ENCODE data around the gene CUEDC1.

Gene CUEDC1

DNA sequence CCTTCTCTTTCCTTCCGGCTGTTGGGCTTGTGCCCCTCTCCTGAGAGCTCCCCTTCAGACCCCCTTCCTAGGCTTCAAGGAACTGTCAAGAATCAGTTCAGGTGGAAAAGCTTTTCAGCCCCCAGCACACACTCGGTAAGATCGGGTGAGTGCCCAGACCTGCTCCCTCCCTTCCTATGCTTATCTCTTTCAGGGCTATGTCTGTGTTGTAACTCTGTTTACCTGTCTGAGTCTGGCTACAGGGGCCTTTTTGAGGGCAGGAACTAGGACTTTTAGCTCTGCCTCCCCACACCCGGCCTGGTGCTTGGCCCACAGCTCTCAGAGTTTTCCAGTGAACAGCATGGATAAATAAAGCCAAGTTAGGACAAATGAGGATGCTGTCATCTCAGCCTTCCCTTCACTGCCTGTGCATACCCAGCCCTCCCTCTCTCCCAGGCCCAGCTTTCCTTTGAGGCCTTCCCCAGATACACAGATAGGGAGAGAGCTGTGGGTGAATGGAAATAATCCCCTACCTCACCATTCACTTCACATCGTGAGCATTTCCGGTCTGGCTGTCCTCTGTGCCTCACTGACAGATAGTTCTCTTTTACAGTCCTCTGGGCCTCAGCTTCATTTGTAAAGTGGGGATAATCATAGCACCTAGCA lies 99.7 kb downstream of the CUEDC1 start:
- peaks cover 12% of the 10 kb centered on the region for H3K4me1 ChIP-seq (ENCODE audit: low read length)
- no peak overlapping the region for H3K4me3 ChIP-seq (ENCODE audit: low read length)
- no peak overlapping the region for H3K9ac ChIP-seq (ENCODE audit: low read length)
- H2AFZ ChIP-seq (ENCODE audit: low read depth, low read length): no peak overlapping the region
- H3K9me3 ChIP-seq (ENCODE audit: insufficient read depth, low read length): no peaks in the 10 kb centered on the region
- H3K4me2 ChIP-seq (ENCODE audit: low read length): no peak overlapping the region
- TF ChIP-seq EZH2phosphoT487 (IDR thresholded peaks at IDR 0.05; ENCODE audit: low read depth): no peak
- no peaks in the 10 kb centered on the region for H4K20me1 ChIP-seq (ENCODE audit: insufficient read depth, low read length)
- no peak overlapping the region for H3K27ac ChIP-seq (ENCODE audit: low read length)
- H3K27me3 ChIP-seq (ENCODE audit: low read depth, low read length): peaks cover 13% of the 10 kb centered on the region
- H3K36me3 ChIP-seq (replicated peaks; ENCODE audit: low read depth, low read length): no peaks in the 10 kb centered on the region
- H3K79me2 ChIP-seq (ENCODE audit: low read length): peaks cover 8% of the 10 kb centered on the region

DNA sequence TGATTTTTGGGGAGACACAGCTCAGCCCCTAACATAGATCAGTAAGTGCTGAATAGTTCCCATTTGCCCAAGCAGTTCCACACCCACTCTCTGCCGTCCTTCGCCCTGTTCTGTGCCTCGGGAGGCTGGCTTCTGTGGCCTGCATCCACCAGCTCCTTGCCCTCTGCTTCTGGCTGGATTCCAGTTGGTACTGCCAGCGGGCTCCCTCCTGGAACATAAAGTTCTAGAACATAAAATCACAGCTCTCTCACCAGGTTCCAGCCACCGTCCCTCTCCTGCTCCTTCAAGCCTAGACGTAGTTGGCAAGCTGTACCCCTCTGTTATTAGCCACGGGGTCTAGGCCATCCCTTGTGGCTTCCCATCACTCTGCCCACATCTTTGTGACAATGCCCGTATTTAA lies 101.5 kb downstream of the CUEDC1 start:
- Histone ChIP-seq H3K9me3 (ENCODE audit: insufficient read depth, low read length) (no peaks in the 10 kb centered on the region), H3K36me3 (replicated peaks; ENCODE audit: low read depth, low read length) (peaks cover 1% of the 10 kb centered on the region), H3K27ac (ENCODE audit: low read length) (no peak overlapping the region), H2AFZ (ENCODE audit: low read depth, low read length) (no peak overlapping the region), H3K79me2 (ENCODE audit: low read length) (peaks cover 24% of the 10 kb centered on the region), H3K27me3 (ENCODE audit: low read depth, low read length) (peaks cover 2% of the 10 kb centered on the region; the same call in 1 of the 2 replicates), H3K9ac (ENCODE audit: low read length) (no peak overlapping the region), H3K4me1 (ENCODE audit: low read length) (peaks cover 15% of the 10 kb centered on the region), H3K4me3 (ENCODE audit: low read length) (no peak overlapping the region), H3K4me2 (ENCODE audit: low read length) (no peak overlapping the region), H4K20me1 (ENCODE audit: insufficient read depth, low read length) (no peaks in the 10 kb centered on the region)
- no peak for TF ChIP-seq EZH2phosphoT487 (IDR thresholded peaks at IDR 0.05; ENCODE audit: low read depth)
- TF ChIP-seq, protein P1, sequence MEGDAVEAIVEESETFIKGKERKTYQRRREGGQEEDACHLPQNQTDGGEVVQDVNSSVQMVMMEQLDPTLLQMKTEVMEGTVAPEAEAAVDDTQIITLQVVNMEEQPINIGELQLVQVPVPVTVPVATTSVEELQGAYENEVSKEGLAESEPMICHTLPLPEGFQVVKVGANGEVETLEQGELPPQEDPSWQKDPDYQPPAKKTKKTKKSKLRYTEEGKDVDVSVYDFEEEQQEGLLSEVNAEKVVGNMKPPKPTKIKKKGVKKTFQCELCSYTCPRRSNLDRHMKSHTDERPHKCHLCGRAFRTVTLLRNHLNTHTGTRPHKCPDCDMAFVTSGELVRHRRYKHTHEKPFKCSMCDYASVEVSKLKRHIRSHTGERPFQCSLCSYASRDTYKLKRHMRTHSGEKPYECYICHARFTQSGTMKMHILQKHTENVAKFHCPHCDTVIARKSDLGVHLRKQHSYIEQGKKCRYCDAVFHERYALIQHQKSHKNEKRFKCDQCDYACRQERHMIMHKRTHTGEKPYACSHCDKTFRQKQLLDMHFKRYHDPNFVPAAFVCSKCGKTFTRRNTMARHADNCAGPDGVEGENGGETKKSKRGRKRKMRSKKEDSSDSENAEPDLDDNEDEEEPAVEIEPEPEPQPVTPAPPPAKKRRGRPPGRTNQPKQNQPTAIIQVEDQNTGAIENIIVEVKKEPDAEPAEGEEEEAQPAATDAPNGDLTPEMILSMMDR (IDR thresholded peaks at IDR 0.05; ENCODE audit: low read depth, low read length): no peak

DNA sequence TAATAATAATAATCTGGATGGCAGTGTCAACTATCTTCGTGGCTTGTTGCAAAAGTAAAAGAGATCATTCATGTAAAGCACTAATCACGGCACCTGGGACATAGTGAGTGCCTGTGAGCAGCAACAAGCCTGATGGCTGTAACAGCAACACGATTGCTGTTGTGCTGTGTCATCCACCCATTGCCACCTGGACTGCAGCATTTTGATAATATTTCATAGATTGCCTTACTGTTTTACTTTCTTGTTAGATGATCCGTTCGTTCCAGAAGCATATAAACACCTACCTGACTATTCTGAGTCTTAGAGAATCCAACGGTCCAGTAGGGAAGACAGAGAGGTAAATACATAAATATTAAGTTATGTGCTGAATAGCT lies 102.3 kb downstream of the CUEDC1 start:
- TF ChIP-seq, protein P1 (IDR thresholded peaks at IDR 0.05; ENCODE audit: low read depth, low read length): no peak
- TF ChIP-seq EZH2phosphoT487 (IDR thresholded peaks at IDR 0.05; ENCODE audit: low read depth): no peak
- Histone ChIP-seq H3K27me3 (ENCODE audit: low read depth, low read length) (no peaks in the 10 kb centered on the region), H4K20me1 (ENCODE audit: insufficient read depth, low read length) (no peaks in the 10 kb centered on the region), H3K9me3 (ENCODE audit: insufficient read depth, low read length) (no peaks in the 10 kb centered on the region), H3K27ac (ENCODE audit: low read length) (no peak overlapping the region), H3K36me3 (replicated peaks; ENCODE audit: low read depth, low read length) (peaks cover 4% of the 10 kb centered on the region), H3K4me3 (ENCODE audit: low read length) (no peak overlapping the region), H3K79me2 (ENCODE audit: low read length) (peaks cover 31% of the 10 kb centered on the region), H3K9ac (ENCODE audit: low read length) (no peak overlapping the region), H2AFZ (ENCODE audit: low read depth, low read length) (no peak overlapping the region), H3K4me2 (ENCODE audit: low read length) (no peak overlapping the region), H3K4me1 (ENCODE audit: low read length) (peaks cover 14% of the 10 kb centered on the region)

- peaks cover 14% of the 10 kb centered on the region for H3K4me1 ChIP-seq (ENCODE audit: low read length)
- H3K9me3 ChIP-seq (ENCODE audit: insufficient read depth, low read length): no peaks in the 10 kb centered on the region
- peaks cover 35% of the 10 kb centered on the region for H3K79me2 ChIP-seq (ENCODE audit: low read length)
- H3K27ac ChIP-seq (ENCODE audit: low read length): no peak overlapping the region
- H3K4me3 ChIP-seq (ENCODE audit: low read length): no peak overlapping the region
- peaks cover 4% of the 10 kb centered on the region for H3K36me3 ChIP-seq (replicated peaks; ENCODE audit: low read depth, low read length)
- no peak overlapping the region for H3K4me2 ChIP-seq (ENCODE audit: low read length)
- H3K27me3 ChIP-seq (ENCODE audit: low read depth, low read length): no peaks in the 10 kb centered on the region
- H4K20me1 ChIP-seq (ENCODE audit: insufficient read depth, low read length): no peaks in the 10 kb centered on the region
- no peak for TF ChIP-seq EZH2phosphoT487 (IDR thresholded peaks at IDR 0.05; ENCODE audit: low read depth)
- TF ChIP-seq, protein P1 (IDR thresholded peaks at IDR 0.05; ENCODE audit: low read depth, low read length): no peak
- H3K9ac ChIP-seq (ENCODE audit: low read length): no peak overlapping the region
- no peak overlapping the region for H2AFZ ChIP-seq (ENCODE audit: low read depth, low read length)
Observed at GRCh38 chr17:57852092-57852954, 102.9 kb downstream of the CUEDC1 start.

Data from OCI-LY3 (cell line).